Loucy (cell line): ENCODE data around the gene VIPR1.

ENCODE experiments used
- CTCF ChIP-seq: fragments of 200-600 bp; sonication (generic); conservative IDR thresholded peaks from 2 replicates; pipeline ENCODE4 v1.5.1; 2014; ENCODE audit warnings: mild to moderate bottlenecking, antibody characterized with exemption, low read length
- EZH2phosphoT487 ChIP-seq: fragments of 200-600 bp; IDR thresholded peaks from 2 replicates; pipeline ENCODE4 v1.6.1; 2018; ENCODE audit warnings: antibody characterized with exemption, mild to moderate bottlenecking, moderate library complexity, borderline replicate concordance

GRCh38 chr3:42510325-42510724 lies 7.9 kb downstream of the VIPR1 start:
- TF ChIP-seq CTCF (no peak), EZH2phosphoT487 (no peak)
